Activated CD8-positive, alpha-beta T cell treated with anti-CD3 and anti-CD28 coated beads for 36 hours (primary cell): ENCODE measurements around the gene ZNF354B. TPM values are rescaled to one million over a fixed set of nuclear protein-coding genes. Genes with fewer than 3 reads are reported as not detected.
"Not testable (repeated sequence)": the region's sequence is repeated elsewhere in the genome, so short reads cannot be mapped to it uniquely, and the experiment has no call there.

Experiments
- ATAC-seq: fragments of 200-7000 bp; cut with Tn5 transposase; one replicate; pipeline ENCODE4 v1.10.0; 2021; ENCODE audit warnings: mild to moderate bottlenecking, moderate library complexity
- CTCF ChIA-PET: fragments of 350-600 bp; sonication (Branson Sonifier 250); formaldehyde crosslinking; loops from one replicate; lab custom pipeline; 2021; ENCODE audit warnings: antibody characterized with exemption; lab: Charles Lee
- POLR2A ChIA-PET: fragments of 350-600 bp; sonication (Branson Sonifier 250); formaldehyde crosslinking; loops from one replicate; lab custom pipeline; 2021; ENCODE audit warnings: antibody characterized with exemption; lab: Charles Lee
- DNase-seq: peaks from one replicate; pipeline ENCODE4 v3.0.0-alpha.2; 2020
- H3K27ac Mint-ChIP-seq: one replicate; pipeline ENCODE4 v1.8.0; 2021; ENCODE audit warnings: mild to moderate bottlenecking, mixed read lengths
- H3K27me3 Mint-ChIP-seq: one replicate; pipeline ENCODE4 v1.8.0; 2021; ENCODE audit warnings: mixed read lengths
- H3K36me3 Mint-ChIP-seq: one replicate; pipeline ENCODE4 v1.8.0; 2021; ENCODE audit warnings: low read depth, mixed read lengths
- H3K4me1 Mint-ChIP-seq: one replicate; pipeline ENCODE4 v1.8.0; 2021; ENCODE audit warnings: low read depth, mixed read lengths
- H3K4me3 Mint-ChIP-seq: one replicate; pipeline ENCODE4 v1.8.0; 2021; ENCODE audit warnings: mild to moderate bottlenecking, moderate library complexity, mixed read lengths
- H3K9me3 Mint-ChIP-seq: one replicate; pipeline ENCODE4 v1.8.0; 2021; ENCODE audit warnings: mixed read lengths
- intact Hi-C: fragments of 100-400 bp; cut with micrococcal nuclease; formaldehyde crosslinking; loops from one replicate; pipeline ENCODE4 v1.10.0; 2022
- total RNA-seq, 2 experiments: library from RNA; stranded (reverse); gene quantifications; one replicate each; pipeline ENCODE4 v1.2.3, GENCODE V29; 2021
- TF ChIP-seq, protein P1 (sequence below): fragments of 200-600 bp; IDR thresholded peaks from one replicate; pipeline ENCODE4 v1.8.0; 2022; ENCODE audit warnings: antibody characterized with exemption, mild to moderate bottlenecking

Gene ZNF354B
- total RNA-seq, 2 experiments from 2014 or later = 7.1 to 8.4 TPM

GRCh38 chr5:178861627-178862026, 1.9 kb downstream of the ZNF354B start:
- Mint-ChIP-seq H3K9me3 (no peaks in the 10 kb centered on the region), H3K27me3 (no peaks in the 10 kb centered on the region), H3K27ac (no peak overlapping the region), H3K4me1 (peaks cover 29% of the 10 kb centered on the region), H3K4me3 (peak overlapping the region; percentile 69), H3K36me3 (peaks cover 37% of the 10 kb centered on the region)
- POLR2A ChIA-PET = no interaction called here
- CTCF ChIA-PET = no interaction called here
- TF ChIP-seq, protein P1, sequence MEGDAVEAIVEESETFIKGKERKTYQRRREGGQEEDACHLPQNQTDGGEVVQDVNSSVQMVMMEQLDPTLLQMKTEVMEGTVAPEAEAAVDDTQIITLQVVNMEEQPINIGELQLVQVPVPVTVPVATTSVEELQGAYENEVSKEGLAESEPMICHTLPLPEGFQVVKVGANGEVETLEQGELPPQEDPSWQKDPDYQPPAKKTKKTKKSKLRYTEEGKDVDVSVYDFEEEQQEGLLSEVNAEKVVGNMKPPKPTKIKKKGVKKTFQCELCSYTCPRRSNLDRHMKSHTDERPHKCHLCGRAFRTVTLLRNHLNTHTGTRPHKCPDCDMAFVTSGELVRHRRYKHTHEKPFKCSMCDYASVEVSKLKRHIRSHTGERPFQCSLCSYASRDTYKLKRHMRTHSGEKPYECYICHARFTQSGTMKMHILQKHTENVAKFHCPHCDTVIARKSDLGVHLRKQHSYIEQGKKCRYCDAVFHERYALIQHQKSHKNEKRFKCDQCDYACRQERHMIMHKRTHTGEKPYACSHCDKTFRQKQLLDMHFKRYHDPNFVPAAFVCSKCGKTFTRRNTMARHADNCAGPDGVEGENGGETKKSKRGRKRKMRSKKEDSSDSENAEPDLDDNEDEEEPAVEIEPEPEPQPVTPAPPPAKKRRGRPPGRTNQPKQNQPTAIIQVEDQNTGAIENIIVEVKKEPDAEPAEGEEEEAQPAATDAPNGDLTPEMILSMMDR = no peak
- intact Hi-C loops = no loop called here
- no peak for ATAC-seq
- no peak for DNase-seq

- Mint-ChIP-seq H3K4me1 (peaks cover 12% of the 10 kb centered on the region), H3K27me3 (no peaks in the 10 kb centered on the region), H3K4me3 (no peak overlapping the region), H3K27ac (no peak overlapping the region), H3K9me3 (peaks cover 19% of the 10 kb centered on the region), H3K36me3 (peaks cover 77% of the 10 kb centered on the region)
- TF ChIP-seq, protein P1 = no peak
- POLR2A ChIA-PET = no interaction called here
- intact Hi-C loops = no loop called here
- CTCF ChIA-PET = no interaction called here
- ATAC-seq (no peak), DNase-seq (no peak)
Measured at GRCh38 chr5:178866946-178867345, 7.2 kb downstream of the ZNF354B start.

DNA sequence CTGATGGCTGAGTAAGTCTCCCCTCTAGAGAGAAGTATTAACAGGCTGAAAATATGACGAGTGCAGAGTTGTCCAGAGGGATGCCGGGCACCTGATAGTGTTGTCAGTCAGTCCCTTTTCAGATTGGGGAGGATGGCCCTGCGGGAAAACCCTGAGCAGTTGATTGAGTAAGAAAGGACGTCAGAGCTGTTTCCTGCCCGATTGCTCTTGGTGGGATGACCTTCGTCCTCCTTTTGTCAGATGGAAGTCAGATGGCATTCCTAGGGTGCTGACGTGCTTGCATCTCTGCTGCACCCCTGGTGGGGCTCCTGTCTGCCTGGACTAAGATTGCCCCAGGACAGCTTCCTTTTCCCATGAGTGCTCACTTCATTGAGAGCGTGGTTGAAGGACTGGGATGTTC, 9.8 kb downstream of the ZNF354B start:
- ATAC-seq = no peak
- intact Hi-C loops = no loop called here
- Mint-ChIP-seq H3K27me3 (no peaks in the 10 kb centered on the region), H3K4me1 (peaks cover 3% of the 10 kb centered on the region), H3K36me3 (peaks cover 92% of the 10 kb centered on the region), H3K4me3 (no peak overlapping the region), H3K27ac (no peak overlapping the region), H3K9me3 (peaks cover 38% of the 10 kb centered on the region)
- ChIA-PET CTCF (no interaction called here), POLR2A (interaction anchor here (0.7 kb wide), 1 partner anchor 539 kb away, joined by 3 read pairs; no protein-coding TSS in a partner anchor)
- TF ChIP-seq, protein P1 = no peak
- DNase-seq = no peak

GRCh38 chr5:178870411-178870810, 10.7 kb downstream of the ZNF354B start:
- CTCF ChIA-PET = no interaction called here
- DNase-seq (no peak), ATAC-seq (no peak)
- no peaks in the 10 kb centered on the region for H3K27me3 Mint-ChIP-seq
- H3K4me3 Mint-ChIP-seq = no peak overlapping the region
- peaks cover 45% of the 10 kb centered on the region for H3K9me3 Mint-ChIP-seq
- POLR2A ChIA-PET = no interaction called here
- H3K27ac Mint-ChIP-seq = no peak overlapping the region
- H3K4me1 Mint-ChIP-seq = peaks cover 3% of the 10 kb centered on the region
- H3K36me3 Mint-ChIP-seq = peaks cover 95% of the 10 kb centered on the region
- TF ChIP-seq, protein P1 = no peak
- intact Hi-C loops = no loop called here

GRCh38 chr5:178872302-178872701, 12.5 kb downstream of the ZNF354B start:
- TF ChIP-seq, protein P1 = no peak
- Mint-ChIP-seq H3K4me3 (no peak overlapping the region), H3K27me3 (no peaks in the 10 kb centered on the region), H3K27ac (no peak overlapping the region), H3K9me3 (peaks cover 61% of the 10 kb centered on the region), H3K36me3 (peaks cover 95% of the 10 kb centered on the region), H3K4me1 (peaks cover 3% of the 10 kb centered on the region)
- intact Hi-C loops = no loop called here
- ATAC-seq = no peak
- CTCF ChIA-PET = no interaction called here
- POLR2A ChIA-PET = no interaction called here
- DNase-seq = no peak

GRCh38 chr5:178883115-178883694, 23.5 kb downstream of the ZNF354B start:
- CTCF ChIA-PET, DNase-seq, H3K4me1 Mint-ChIP-seq, intact Hi-C loops, H3K27me3 Mint-ChIP-seq, H3K27ac Mint-ChIP-seq, H3K4me3 Mint-ChIP-seq, POLR2A ChIA-PET, ATAC-seq: not testable (repeated sequence)
- Mint-ChIP-seq H3K9me3 (peaks cover 54% of the 10 kb centered on the region), H3K36me3 (peaks cover 91% of the 10 kb centered on the region)
